Measurements from ENCODE around the gene DGLUCY.

GRCh38 chr14:91152499-91152898 is 38.6 kb downstream of the DGLUCY start:
- TF ChIP-seq CTCF (IDR thresholded peaks at IDR 0.05 in 8 of 11, conservative IDR thresholded peaks at IDR 0.05 in 3 of 11), result no peak
- TF ChIP-seq POLR2A (IDR thresholded peaks at IDR 0.05), result no peak

All from spleen (tissue), 7 donors.